Spinal cord (tissue), 10 donors: Measurements from ENCODE around the gene PLXNA3. TPM values are rescaled to one million over a fixed set of nuclear protein-coding genes. Genes with fewer than 3 reads are reported as not detected.

Experiments used
- DNase-seq, 6 donors: peaks; one replicate each; pipeline versions ENCODE4 v3.0.0 to v3.0.0-alpha.2; 2013 to 2015; ENCODE audit warnings: low spot score in 6 of 6, low read depth in 4 of 6
- H3K27ac ChIP-seq: one replicate; pipeline ENCODE4 v1.5.1; 2013; ENCODE audit warnings: low read depth, low read length, control low read depth
- H3K27me3 ChIP-seq: one replicate; pipeline ENCODE4 v1.6.1; 2013; ENCODE audit warnings: low read length; ENCODE audit not compliant: control insufficient read depth, insufficient read depth
- H3K36me3 ChIP-seq: one replicate; pipeline ENCODE4 v1.6.1; 2013; ENCODE audit warnings: low read length; ENCODE audit not compliant: control insufficient read depth, insufficient read depth
- H3K4me1 ChIP-seq: one replicate; pipeline ENCODE4 v1.6.1; 2013; ENCODE audit warnings: low read length; ENCODE audit not compliant: control insufficient read depth, insufficient read depth
- H3K4me3 ChIP-seq: one replicate; pipeline ENCODE4 v1.5.1; 2013; ENCODE audit warnings: low read depth, low read length, control low read depth
- H3K9me3 ChIP-seq: one replicate; pipeline ENCODE4 v1.6.1; 2013; ENCODE audit warnings: low read length; ENCODE audit not compliant: control insufficient read depth, insufficient read depth
- WGBS: methylation state at CpG from one replicate; pipeline ENCODE4 v1.1.5; 2013; ENCODE audit warnings: missing lambda C conversion rate; ENCODE audit not compliant: insufficient coverage; 5-methylcytosine and 5-hydroxymethylcytosine counted together
- polyA plus RNA-seq, 2 donors: library from polyadenylated mRNA; unstranded; fragments of 120-200 nt; gene quantifications; one replicate each; pipeline ENCODE4 v1.2.1, GENCODE V29; 2013; ENCODE audit not compliant: insufficient read length in 2 of 2
- total RNA-seq, 2 donors: library from RNA; depleted of rRNA in 1 of 2; stranded (reverse); fragments of 120-200 nt in 1 of 2; fragments of >200 nt in 1 of 2; gene quantifications; one replicate each; pipeline versions ENCODE4 v1.2.3 to v1.2.4, GENCODE V29; 2013 to 2014
- donor health status: healthy.

PLXNA3 gene
- total and polyA plus RNA-seq, 4 donors = 13.3 to 127 (median 58.8) TPM

- DNase-seq = no peak
- H3K9me3 ChIP-seq = no peaks in the 10 kb centered on the region
- H3K4me1 ChIP-seq = peaks cover 47% of the 10 kb centered on the region
- 89% methylated on average over 5 of the region's 11 CpGs for WGBS
- peaks cover 60% of the 10 kb centered on the region for H3K36me3 ChIP-seq
- H3K27me3 ChIP-seq = no peaks in the 10 kb centered on the region
- no peak overlapping the region for H3K4me3 ChIP-seq
- no peak overlapping the region for H3K27ac ChIP-seq
Measured at GRCh38 chrX:154441564-154441963, 16.5 kb upstream of the PLXNA3 start.

GRCh38 chrX:154441984-154442707 lies 15.9 kb upstream of the PLXNA3 start:
- Histone ChIP-seq H3K4me3 (no peak overlapping the region), H3K27me3 (no peaks in the 10 kb centered on the region), H3K9me3 (no peaks in the 10 kb centered on the region), H3K4me1 (peaks cover 47% of the 10 kb centered on the region), H3K36me3 (peaks cover 66% of the 10 kb centered on the region), H3K27ac (no peak overlapping the region)
- 70% methylated on average over 20 of the region's 21 CpGs for WGBS
- no peak for DNase-seq

- DNase-seq = no peak
- Histone ChIP-seq H3K27ac (peak overlapping the region; percentile 50), H3K4me1 (peaks cover 40% of the 10 kb centered on the region), H3K36me3 (peaks cover 69% of the 10 kb centered on the region), H3K4me3 (peak overlapping the region; percentile 10), H3K27me3 (no peaks in the 10 kb centered on the region), H3K9me3 (no peaks in the 10 kb centered on the region)
- 49% methylated on average over 9 of the region's 10 CpGs for WGBS
Measured at GRCh38 chrX:154443479-154443910, 14.6 kb upstream of the PLXNA3 start.

GRCh38 chrX:154443992-154444754 lies 13.9 kb upstream of the PLXNA3 start, which contains the start of gene FAM50A:
TSS of gene FAM50A (plus strand) at chrX:154444141. CDS start at chrX:154444236, 95 bp downstream.
- H3K36me3 ChIP-seq = peaks cover 70% of the 10 kb centered on the region
- peak in 2 of 6 donors; percentile 85 to 86 for DNase-seq
- peak within 1 kb of the TSS; percentile 50 for H3K27ac ChIP-seq
- no peaks in the 10 kb centered on the region for H3K9me3 ChIP-seq
- H3K4me1 ChIP-seq = peaks cover 33% of the 10 kb centered on the region
- H3K27me3 ChIP-seq = no peaks in the 10 kb centered on the region
- H3K4me3 ChIP-seq = peak within 1 kb of the TSS; percentile 45
- 27% methylated on average over 94 of the region's 94 CpGs for WGBS

GRCh38 chrX:154444755-154445246 lies 13.3 kb upstream of the PLXNA3 start:
- peaks cover 31% of the 10 kb centered on the region for H3K4me1 ChIP-seq
- peak overlapping the region; percentile 45 for H3K4me3 ChIP-seq
- H3K36me3 ChIP-seq = peaks cover 73% of the 10 kb centered on the region
- DNase-seq = no peak
- H3K27me3 ChIP-seq = no peaks in the 10 kb centered on the region
- H3K27ac ChIP-seq = peak overlapping the region; percentile 7
- no peaks in the 10 kb centered on the region for H3K9me3 ChIP-seq
- 80% methylated on average over 13 of the region's 13 CpGs for WGBS

- H3K27ac ChIP-seq = no peak overlapping the region
- no peak for DNase-seq
- WGBS = 90% methylated on average over 16 of the region's 16 CpGs
- peaks cover 27% of the 10 kb centered on the region for H3K4me1 ChIP-seq
- no peaks in the 10 kb centered on the region for H3K9me3 ChIP-seq
- H3K36me3 ChIP-seq = peaks cover 73% of the 10 kb centered on the region
- H3K4me3 ChIP-seq = no peak overlapping the region
- H3K27me3 ChIP-seq = no peaks in the 10 kb centered on the region
Measured at GRCh38 chrX:154445776-154446175, 12.3 kb upstream of the PLXNA3 start.

GRCh38 chrX:154446430-154446829 lies 11.7 kb upstream of the PLXNA3 start:
- no peaks in the 10 kb centered on the region for H3K27me3 ChIP-seq
- peaks cover 73% of the 10 kb centered on the region for H3K36me3 ChIP-seq
- H3K4me3 ChIP-seq = no peak overlapping the region
- no peak overlapping the region for H3K27ac ChIP-seq
- H3K4me1 ChIP-seq = peaks cover 28% of the 10 kb centered on the region
- WGBS = 89% methylated on average over 12 of the region's 12 CpGs
- H3K9me3 ChIP-seq = no peaks in the 10 kb centered on the region
- DNase-seq = no peak

- WGBS = 90% methylated on average over 14 of the region's 14 CpGs
- no peak for DNase-seq
Measured at GRCh38 chrX:154448484-154448883, 9.6 kb upstream of the PLXNA3 start.

GRCh38 chrX:154449618-154450017 lies 8.5 kb upstream of the PLXNA3 start:
- no peak for DNase-seq
- Histone ChIP-seq H3K27me3 (no peaks in the 10 kb centered on the region), H3K27ac (no peak overlapping the region), H3K9me3 (no peaks in the 10 kb centered on the region), H3K36me3 (peaks cover 62% of the 10 kb centered on the region), H3K4me1 (peaks cover 19% of the 10 kb centered on the region), H3K4me3 (no peak overlapping the region)
- 91% methylated on average over 18 of the region's 18 CpGs for WGBS

More at GRCh38 chrX:154448484-154448883, 9.6 kb upstream of the PLXNA3 start:
- Histone ChIP-seq H3K27ac (no peak overlapping the region), H3K9me3 (no peaks in the 10 kb centered on the region), H3K27me3 (no peaks in the 10 kb centered on the region), H3K4me3 (no peak overlapping the region), H3K4me1 (peaks cover 25% of the 10 kb centered on the region), H3K36me3 (peaks cover 64% of the 10 kb centered on the region)
